Measurements from ENCODE around the gene LHFPL6.

LHFPL6 gene

GRCh38 chr13:39509616-39510315 lies 93.2 kb downstream of the LHFPL6 start:
- DNase-seq = no peak

- no peak for DNase-seq
Measured at GRCh38 chr13:39506559-39507390, 96.2 kb downstream of the LHFPL6 start.

- DNase-seq = no peak
Measured at GRCh38 chr13:39505151-39505550, 97.8 kb downstream of the LHFPL6 start.

DNA sequence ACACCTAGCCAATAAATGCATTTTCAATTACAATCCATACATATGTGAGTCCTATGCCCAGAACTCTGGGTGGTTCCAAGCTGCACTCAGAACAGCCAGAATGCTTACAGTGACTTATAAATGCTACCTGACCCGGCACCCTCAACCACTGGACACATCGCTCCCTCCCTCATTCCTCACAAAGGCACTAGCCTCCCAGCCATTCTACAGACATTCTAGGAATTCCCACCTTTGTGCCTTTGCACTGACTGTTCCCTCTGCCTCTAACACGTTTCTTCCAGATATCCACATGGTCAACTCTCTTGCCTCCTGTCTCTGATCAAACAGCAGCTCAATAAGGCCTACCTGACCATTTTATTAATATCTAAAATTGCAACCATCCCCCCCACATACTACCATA lies 99.9 kb downstream of the LHFPL6 start:
- DNase-seq = no peak

DNA sequence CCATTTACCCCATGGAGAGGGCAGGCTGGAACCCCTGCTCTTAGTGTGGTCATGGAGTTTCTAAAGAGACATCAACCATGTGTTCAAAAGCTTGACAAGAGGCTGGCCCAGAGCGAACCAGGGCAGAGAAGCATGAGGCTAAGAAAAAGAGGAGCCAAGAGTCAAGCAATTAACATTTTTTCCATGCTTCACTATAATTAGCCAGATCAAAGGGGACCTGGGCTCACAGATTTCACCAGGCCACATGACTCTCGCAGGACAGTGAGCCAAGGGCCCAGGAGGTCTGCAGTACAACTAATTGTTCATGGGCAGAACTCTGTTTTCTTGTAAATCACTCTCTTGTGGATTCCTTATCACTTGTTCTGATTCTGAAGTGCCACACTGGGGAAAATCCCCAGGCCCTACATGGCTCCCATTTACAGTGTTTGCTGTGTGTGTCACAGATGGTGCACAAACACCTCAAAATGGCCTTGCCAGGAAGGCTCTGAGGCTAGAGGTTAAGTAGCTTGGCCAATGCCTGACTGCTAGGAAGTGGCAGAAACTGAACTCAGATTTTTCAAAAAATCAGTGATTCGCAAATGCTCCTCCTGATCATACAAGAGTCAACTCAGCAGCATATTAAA lies 101.2 kb downstream of the LHFPL6 start:
- DNase-seq = no peak

- DNase-seq = no peak
Measured at GRCh38 chr13:39499604-39500003, 103.4 kb downstream of the LHFPL6 start.

GRCh38 chr13:39498471-39499114 lies 104.4 kb downstream of the LHFPL6 start:
- DNase-seq = no peak

DNA sequence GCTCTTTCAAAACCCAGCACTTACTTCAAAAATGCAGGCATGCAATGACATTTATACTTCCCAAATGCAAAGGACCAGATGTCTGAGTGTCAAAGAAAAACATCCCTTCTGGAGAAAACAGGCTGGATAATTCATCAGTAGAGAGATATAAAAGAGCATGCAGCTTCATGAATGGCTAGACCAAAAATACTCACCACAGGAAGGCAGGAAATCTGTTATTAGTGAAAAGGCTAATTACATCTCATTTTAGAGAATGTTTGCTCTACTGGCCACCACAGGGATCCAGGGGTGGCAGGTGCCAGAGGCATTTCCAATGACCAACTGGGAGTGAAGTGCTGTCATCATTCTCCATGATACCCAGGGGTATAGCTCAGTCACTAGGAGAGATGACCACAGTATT lies 106.5 kb downstream of the LHFPL6 start:
- DNase-seq = no peak

GRCh38 chr13:39494633-39495032 lies 108.4 kb downstream of the LHFPL6 start:
- no peak for DNase-seq

GRCh38 chr13:39494006-39494405 lies 109.0 kb downstream of the LHFPL6 start:
- DNase-seq = no peak

DNA sequence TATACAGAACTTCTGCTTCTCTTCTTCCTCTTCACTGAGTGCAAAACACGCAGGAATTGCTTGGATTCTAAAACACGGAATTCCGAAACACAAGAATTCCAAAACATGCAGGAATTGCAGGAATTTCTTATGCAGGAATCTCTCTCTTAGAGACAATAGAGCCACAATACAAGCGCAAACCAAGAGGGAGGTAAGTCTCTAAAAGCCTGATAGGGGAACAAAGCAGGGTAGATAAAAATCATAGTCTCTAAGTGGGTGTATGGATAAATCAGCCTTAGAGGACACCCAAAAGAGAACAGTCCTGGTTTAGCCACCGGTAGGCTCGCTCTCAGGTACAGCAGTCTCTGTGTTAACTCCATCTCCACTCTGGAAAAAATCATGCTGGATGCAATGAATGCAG lies 112.9 kb downstream of the LHFPL6 start:
- DNase-seq = no peak

GRCh38 chr13:39486758-39487157 lies 116.2 kb downstream of the LHFPL6 start:
- no peak for DNase-seq

GRCh38 chr13:39485314-39485700 lies 117.7 kb downstream of the LHFPL6 start:
- DNase-seq = no peak

GRCh38 chr13:39484506-39485313 lies 118.3 kb downstream of the LHFPL6 start:
- DNase-seq = no peak

- DNase-seq = no peak
Measured at GRCh38 chr13:39483326-39483725, 119.7 kb downstream of the LHFPL6 start.

DNA sequence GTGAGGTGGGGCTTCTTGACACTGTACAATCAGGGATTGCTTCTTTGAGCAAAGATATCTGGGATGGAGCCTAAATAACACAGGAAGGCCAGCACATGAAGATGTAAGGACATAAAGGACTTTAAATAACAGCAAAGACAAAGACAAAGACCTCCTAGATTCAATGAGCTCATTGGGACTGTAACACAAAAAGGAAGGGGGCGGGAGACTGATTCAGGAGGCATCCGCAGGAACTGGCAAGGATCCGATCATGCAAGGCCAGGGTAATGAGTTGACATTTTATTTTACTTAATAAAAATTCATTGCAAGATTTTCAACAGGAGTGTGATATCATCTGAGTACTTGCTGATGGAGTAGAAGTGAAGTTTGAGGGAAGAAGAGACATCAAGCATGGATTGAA lies 121.5 kb downstream of the LHFPL6 start:
- no peak for DNase-seq

GRCh38 chr13:39474600-39474999 lies 128.4 kb downstream of the LHFPL6 start:
- no peak for DNase-seq

GRCh38 chr13:39469676-39470075 lies 133.3 kb downstream of the LHFPL6 start:
- no peak for DNase-seq

DNA sequence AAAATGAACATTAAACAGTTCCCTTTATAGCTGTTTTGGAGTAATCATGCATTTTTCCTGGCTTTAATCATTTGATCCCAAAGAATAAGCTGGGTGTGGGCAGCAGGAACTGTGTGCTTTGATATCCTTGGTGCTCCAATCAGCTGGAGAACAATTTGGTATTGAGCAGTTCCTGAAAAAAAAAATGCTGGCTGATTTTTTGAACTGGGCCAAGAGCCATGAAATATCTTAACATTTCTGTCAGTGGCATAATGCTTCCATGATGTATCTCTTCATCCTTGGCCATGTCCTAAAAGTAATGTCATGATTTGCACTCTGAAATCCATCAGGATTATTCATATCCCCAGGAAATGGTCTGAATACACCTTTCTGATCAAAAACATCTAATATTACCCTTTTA lies 134.7 kb downstream of the LHFPL6 start:
- DNase-seq = no peak

DNA sequence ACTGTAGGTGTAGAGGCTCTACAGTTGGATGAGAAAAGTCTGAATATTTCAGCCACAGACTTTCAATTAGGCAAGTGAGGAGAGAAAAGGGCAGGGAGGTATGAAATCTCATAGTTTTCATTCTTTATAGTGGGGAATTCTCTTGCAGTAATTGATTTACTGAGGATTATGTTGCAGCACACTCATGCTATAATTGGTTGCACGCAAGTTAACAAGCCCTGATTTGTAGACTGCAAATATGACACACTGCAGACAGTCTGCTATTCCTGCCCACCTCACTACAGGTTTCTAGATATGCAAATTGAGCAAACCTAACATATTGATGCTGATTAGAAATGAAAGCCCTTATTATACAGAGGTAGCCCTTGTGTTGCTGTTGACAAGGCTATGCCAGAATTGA lies 139.4 kb downstream of the LHFPL6 start:
- no peak for DNase-seq

DNA sequence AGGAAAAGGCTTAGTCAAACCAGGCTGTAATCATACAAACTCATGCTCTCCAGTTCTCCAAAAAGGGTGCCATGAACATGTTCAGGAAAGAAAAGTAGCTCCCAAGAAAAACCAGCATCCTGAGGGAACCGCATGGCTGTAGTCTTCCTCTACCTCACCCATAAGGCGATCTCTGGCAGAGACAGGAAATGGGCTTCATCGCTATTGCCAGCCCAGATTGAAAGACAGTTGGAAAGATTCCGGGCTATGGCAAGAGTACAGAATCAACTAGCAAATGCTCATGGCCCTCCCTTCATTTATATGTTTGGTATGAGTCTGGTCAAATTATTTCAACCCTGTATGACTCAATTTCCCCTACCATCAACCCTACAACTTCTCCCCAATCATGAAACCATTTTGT lies 140.1 kb downstream of the LHFPL6 start:
- no peak for DNase-seq

DNA sequence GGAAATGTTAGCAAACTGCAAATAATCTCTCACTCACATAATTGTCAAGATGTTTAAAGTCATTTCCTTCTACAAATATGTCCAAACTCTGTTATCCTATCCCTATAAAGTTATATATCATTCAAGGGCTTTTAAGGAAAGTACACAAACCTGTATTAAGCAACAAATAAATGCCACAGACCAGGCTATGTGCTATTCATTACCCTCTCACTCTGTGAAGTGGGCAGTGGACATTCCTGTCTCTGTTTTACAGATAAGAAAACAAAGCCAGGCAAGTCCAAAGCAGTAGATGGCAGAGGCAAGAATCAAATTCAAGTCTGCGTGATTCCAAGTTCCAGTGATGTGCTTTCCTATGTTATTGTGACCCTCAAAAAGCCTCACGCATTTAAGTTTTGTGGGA lies 140.6 kb downstream of the LHFPL6 start:
- no peak for DNase-seq
